ES-I3 (cell line): ENCODE results near the gene GPS1.

Experiments
- H3K36me3 ChIP-seq: 2 replicates; pipeline ENCODE4 v1.6.1; 2013; ENCODE audit warnings: mild to moderate bottlenecking, low read length, control low read depth, moderate library complexity; ENCODE audit not compliant: insufficient read depth
- H3K4me1 ChIP-seq: 2 replicates; pipeline ENCODE4 v1.6.1; 2013; ENCODE audit warnings: mild to moderate bottlenecking, control low read depth, low read length; ENCODE audit not compliant: insufficient read depth
- H3K9ac ChIP-seq: 2 replicates; pipeline ENCODE4 v1.6.1; 2013; ENCODE audit warnings: low read depth, mild to moderate bottlenecking, low read length, moderate library complexity
- H3K9me3 ChIP-seq: 2 replicates; pipeline ENCODE4 v1.6.1; 2013; ENCODE audit warnings: mild to moderate bottlenecking, low read length, moderate library complexity; ENCODE audit not compliant: control insufficient read depth, insufficient read depth

Gene GPS1

GRCh38 chr17:82084373-82085030 is 32.8 kb downstream of the GPS1 start:
- Histone ChIP-seq H3K36me3 (peaks cover 32% of the 10 kb centered on the region), H3K4me1 (no peaks in the 10 kb centered on the region), H3K9me3 (no peaks in the 10 kb centered on the region), H3K9ac (no peak overlapping the region)

GRCh38 chr17:82085031-82085861 is 33.5 kb downstream of the GPS1 start:
- H3K9ac ChIP-seq = no peak overlapping the region
- H3K4me1 ChIP-seq = no peaks in the 10 kb centered on the region
- peaks cover 32% of the 10 kb centered on the region for H3K36me3 ChIP-seq
- H3K9me3 ChIP-seq = no peaks in the 10 kb centered on the region

DNA sequence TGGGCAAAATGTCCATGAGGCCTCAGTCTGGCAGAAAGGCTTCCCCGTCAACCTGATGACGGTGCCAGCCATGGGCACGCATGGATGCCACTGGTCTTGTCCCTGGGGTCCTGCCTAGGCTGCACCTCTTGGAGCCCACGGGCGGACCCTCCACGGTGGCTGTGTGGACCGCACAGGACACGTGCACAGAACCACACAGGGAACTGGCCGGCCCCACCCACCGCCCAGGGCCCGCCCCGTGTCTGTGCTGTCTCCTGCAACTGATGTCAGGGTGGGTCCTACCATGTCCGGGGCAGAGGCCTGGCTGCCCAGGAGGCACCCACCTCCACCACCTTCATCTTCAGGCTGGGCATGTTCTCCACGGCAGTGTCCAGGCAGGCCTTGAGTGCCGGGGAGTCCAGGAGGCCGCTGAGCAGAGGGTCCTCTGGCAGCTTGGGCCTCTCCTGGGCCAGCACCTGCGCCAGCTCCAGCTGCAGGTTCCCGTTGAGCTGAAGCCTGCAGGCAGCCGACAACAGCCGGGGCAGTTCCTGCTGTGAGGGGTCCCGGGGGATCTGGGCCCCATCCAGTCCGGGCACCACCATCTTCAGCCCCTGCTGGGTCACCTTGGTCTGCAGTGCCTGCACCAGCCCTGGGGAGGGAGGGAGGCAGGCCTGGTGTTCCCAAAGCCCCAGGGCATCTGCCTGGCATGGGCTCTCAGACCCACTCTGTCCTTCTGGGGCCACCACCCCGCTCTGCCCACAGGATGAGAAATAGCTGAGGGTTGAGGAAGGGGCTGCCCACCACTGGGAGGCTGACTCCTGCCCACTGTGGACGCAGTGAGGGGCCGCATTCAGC is 34.5 kb downstream of the GPS1 start:
- Histone ChIP-seq H3K36me3 (peaks cover 34% of the 10 kb centered on the region), H3K4me1 (no peaks in the 10 kb centered on the region), H3K9me3 (no peaks in the 10 kb centered on the region), H3K9ac (no peak overlapping the region)

DNA sequence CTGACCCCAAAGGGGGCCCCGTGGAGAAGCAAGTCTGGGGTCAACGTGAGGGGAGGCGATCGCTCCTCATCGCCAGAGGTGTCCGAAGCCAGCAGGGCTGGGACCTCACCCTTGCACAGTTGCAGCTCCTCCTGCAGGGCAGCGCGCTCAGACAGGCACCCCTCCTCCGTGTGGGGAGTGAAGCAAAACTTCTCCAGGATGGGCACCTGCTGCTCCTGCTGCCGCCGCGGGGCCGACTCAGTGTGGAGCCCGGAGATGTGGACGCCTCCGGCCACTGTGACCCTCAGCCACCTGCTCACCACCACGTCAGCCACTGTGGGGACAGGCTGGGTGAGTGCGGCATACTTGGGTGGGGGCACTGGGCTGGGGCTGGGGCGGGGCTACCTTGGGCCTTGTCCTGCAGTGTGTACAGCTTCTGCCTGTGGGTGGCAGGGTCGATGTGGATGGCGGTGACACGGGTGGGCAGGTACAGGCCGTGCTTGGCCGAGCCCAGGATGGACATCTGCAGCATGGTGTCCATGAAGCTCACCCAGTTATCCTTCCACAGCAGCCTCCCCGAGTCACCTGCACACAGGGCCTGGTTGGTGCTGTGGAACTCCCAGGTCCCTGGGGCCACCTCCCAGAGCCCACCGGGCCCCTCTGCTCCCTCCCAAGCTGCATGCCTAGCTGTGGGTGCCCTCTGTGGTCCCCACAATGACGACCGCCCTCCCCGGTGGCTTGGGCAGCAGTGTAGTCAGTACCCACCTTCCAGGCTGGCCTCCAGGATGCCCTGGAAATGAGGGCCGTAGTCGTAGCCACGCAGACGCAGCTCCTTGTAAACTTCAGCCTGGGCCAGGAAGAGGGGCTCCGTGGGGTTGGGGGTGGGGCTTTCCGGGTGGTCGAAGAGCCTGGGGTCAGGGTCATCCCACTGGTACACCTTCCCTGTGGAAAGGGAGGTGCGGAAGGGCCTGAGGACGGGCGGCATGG is 35.5 kb downstream of the GPS1 start:
- H3K9me3 ChIP-seq = no peaks in the 10 kb centered on the region
- no peaks in the 10 kb centered on the region for H3K4me1 ChIP-seq
- no peak overlapping the region for H3K9ac ChIP-seq
- H3K36me3 ChIP-seq = peaks cover 32% of the 10 kb centered on the region

GRCh38 chr17:82087961-82088837 is 36.5 kb downstream of the GPS1 start:
- Histone ChIP-seq H3K9ac (no peak overlapping the region), H3K4me1 (no peaks in the 10 kb centered on the region), H3K36me3 (peaks cover 23% of the 10 kb centered on the region), H3K9me3 (no peaks in the 10 kb centered on the region)

GRCh38 chr17:82088838-82089722 is 37.4 kb downstream of the GPS1 start:
- Histone ChIP-seq H3K36me3 (peaks cover 18% of the 10 kb centered on the region), H3K9ac (no peak overlapping the region), H3K9me3 (no peaks in the 10 kb centered on the region), H3K4me1 (no peaks in the 10 kb centered on the region)

DNA sequence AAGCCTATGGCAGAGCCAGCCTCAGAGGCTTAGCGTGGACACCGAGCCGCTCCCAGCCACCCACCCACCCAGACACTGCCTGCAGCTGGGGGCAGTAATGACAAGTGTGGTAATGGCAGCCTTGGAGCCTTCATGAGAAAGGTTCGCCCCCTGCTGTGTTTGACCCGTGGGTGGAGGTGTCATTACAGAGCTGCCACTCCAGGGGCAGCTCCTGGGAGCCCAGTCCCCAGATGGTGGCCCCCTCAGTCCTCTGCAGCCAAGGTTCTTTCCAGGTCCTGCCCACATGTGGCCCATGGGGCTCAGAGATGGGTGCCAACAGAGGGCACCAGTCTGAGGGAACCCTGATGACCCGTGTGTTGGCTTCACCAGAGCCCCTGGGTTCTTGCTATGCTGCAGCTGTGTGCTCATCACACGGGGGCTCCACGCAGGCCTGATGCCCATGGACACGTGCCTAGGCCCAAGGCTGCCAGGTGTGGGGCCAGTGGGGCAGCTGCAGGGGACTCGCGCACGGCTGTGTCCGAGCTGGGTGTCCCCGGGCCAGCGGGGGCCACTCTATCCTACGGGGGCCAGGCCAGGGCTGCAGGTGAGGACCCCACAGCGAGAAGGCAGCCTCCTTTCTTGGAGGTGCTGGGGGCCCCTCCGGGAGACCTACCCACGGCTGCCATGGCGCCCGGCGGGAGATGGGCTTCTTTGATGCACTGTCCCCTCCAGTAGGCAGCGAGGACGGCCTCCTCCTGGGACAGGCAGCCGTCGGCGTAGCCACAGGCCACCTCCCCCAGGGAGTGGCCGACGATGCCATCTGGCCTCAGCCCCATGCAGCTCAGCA is 38.2 kb downstream of the GPS1 start:
- H3K9ac ChIP-seq = no peak overlapping the region
- no peaks in the 10 kb centered on the region for H3K9me3 ChIP-seq
- peaks cover 18% of the 10 kb centered on the region for H3K36me3 ChIP-seq
- H3K4me1 ChIP-seq = no peaks in the 10 kb centered on the region

DNA sequence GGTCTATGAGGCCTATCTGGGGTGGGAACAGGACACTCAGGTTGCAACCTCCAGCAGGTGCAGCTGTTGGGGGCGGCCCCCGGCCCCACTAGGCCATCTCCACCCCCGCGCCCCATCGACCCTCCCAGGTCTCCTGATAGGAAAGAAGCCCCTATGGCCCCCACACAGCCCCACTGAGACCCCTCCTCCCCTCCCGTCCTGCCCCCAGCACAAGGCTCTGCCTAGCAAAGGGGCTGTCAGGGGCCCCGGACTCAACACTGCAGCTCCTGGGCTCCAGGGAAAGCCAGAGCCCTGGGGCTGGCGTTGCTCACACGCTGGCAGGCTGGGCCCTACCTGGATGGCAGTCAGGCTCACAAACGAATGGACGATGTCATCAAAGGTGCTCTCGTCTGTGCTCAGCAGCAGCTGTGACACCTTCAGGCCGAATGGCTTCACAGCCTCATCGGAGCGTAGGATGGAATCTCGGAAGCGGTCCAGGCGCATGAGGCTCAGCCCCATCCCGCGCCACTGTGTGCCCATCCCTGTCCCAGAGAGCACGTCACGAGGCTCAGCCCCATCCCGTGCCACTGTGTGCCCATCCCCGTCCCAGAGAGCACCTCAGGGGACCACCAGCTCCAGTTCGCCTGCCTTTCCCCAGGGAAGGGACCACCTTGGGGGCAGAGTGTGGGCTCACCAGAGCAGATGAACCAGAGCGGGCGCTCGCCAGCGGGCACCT is 39.0 kb downstream of the GPS1 start:
- peaks cover 14% of the 10 kb centered on the region for H3K36me3 ChIP-seq
- no peak overlapping the region for H3K9ac ChIP-seq
- no peaks in the 10 kb centered on the region for H3K9me3 ChIP-seq
- H3K4me1 ChIP-seq = no peaks in the 10 kb centered on the region

DNA sequence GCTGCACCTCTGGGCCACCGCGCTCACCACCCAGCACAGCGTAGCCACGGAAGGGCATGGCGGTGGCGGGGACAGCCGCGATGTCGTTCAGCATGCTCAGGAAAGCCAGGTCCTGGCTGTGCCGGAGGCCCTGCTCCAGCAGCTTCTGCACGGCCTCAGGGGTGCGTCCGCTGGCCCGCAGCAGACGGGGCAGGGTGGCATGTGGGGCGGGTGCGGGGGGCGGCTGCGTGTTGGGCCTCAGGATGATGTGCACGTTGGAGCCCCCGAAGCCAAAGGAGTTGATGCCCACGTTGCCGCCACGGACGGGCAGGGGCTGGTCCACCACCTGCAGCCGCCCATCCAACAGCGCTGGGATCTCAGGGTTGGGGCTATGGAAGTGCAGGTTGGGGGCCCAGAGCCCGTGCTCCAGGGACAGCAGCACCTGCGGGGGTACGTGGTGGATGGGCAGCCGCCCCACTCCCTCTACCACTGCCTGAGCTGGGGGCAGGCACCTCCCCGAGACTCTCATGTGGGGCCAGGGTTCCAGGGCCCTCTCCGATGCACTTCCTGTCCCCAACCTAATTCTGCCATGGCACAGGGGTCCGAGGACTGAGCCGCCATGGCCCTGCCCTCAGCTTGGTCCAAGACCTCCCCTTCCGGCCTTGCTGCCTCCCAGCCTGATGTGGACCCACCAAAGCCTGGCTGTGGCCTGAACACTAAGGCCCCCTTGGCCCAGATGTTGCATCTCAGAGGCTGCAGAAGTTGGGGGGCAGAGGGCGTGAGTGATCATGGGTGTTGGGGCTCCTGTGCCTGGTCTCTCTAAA is 39.8 kb downstream of the GPS1 start:
- Histone ChIP-seq H3K36me3 (peaks cover 17% of the 10 kb centered on the region), H3K9ac (no peak overlapping the region), H3K9me3 (no peaks in the 10 kb centered on the region), H3K4me1 (no peaks in the 10 kb centered on the region; the same call in 1 of the 2 replicates)

- peaks cover 5% of the 10 kb centered on the region; the same call in 1 of the 2 replicates for H3K4me1 ChIP-seq
- no peaks in the 10 kb centered on the region for H3K9me3 ChIP-seq
- peaks cover 17% of the 10 kb centered on the region for H3K36me3 ChIP-seq
- H3K9ac ChIP-seq = no peak overlapping the region
These were observed 40.4 kb downstream of the GPS1 start for GRCh38 chr17:82092094-82092586.
